ENCODE data around the gene NIN.

Gene NIN

GRCh38 chr14:50812180-50812579, 18.8 kb downstream of the NIN start:
- no peak overlapping the region; the same call in 1 of the 2 replicates for H3K4me3 ChIP-seq (ENCODE audit: low read depth, low read length)
- DNase-seq (ENCODE audit: low read depth): peak; percentile 48
- no peak for TF ChIP-seq CTCF (IDR thresholded peaks at IDR 0.05; ENCODE audit: insufficient read depth, low read depth, low read length, missing control alignments)

- no peak for TF ChIP-seq CTCF (IDR thresholded peaks at IDR 0.05; ENCODE audit: insufficient read depth, low read depth, low read length, missing control alignments)
- H3K4me3 ChIP-seq (ENCODE audit: low read depth, low read length): no peak overlapping the region
- no peak for DNase-seq (ENCODE audit: low read depth)
These were observed 22.9 kb downstream of the NIN start for GRCh38 chr14:50808053-50808452.

- no peak for TF ChIP-seq CTCF (IDR thresholded peaks at IDR 0.05; ENCODE audit: insufficient read depth, low read depth, low read length, missing control alignments)
- DNase-seq (ENCODE audit: low read depth): no peak
These were observed 24.6 kb downstream of the NIN start for GRCh38 chr14:50806241-50806933.

GRCh38 chr14:50805396-50805795, 25.6 kb downstream of the NIN start:
- DNase-seq (ENCODE audit: low read depth): no peak
- H3K4me3 ChIP-seq (ENCODE audit: low read depth, low read length): no peak overlapping the region
- no peak for TF ChIP-seq CTCF (IDR thresholded peaks at IDR 0.05; ENCODE audit: insufficient read depth, low read depth, low read length, missing control alignments)

More at GRCh38 chr14:50806241-50806933, 24.6 kb downstream of the NIN start:
- H3K4me3 ChIP-seq (ENCODE audit: low read depth, low read length): no peak overlapping the region

- no peak for TF ChIP-seq CTCF (IDR thresholded peaks at IDR 0.05; ENCODE audit: insufficient read depth, low read depth, low read length, missing control alignments)
- DNase-seq (ENCODE audit: low read depth): no peak
- H3K4me3 ChIP-seq (ENCODE audit: low read depth, low read length): no peak overlapping the region
These were observed 26.7 kb downstream of the NIN start for GRCh38 chr14:50804181-50804721.

DNA sequence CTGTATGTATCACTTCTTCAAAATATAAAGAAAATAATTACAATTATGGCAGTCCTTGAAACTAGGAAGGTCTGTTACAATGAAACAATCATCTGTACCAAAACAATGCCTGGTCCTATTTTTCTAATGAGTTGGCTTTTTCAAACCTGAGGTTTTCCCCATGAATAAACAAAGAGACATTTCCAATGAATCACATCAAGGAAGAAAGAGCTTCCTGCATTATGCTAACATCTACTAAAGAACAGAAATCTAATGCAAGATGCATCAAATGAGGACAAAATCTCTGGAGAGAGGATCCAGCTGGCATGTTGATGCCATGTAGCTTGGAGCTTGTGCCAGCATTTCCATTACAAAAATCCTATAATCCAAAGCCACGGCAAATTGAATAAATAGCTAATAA, 29.3 kb downstream of the NIN start:
- no peak for DNase-seq (ENCODE audit: low read depth)
- H3K4me3 ChIP-seq (ENCODE audit: low read depth, low read length): no peak overlapping the region
- TF ChIP-seq CTCF (IDR thresholded peaks at IDR 0.05; ENCODE audit: insufficient read depth, low read depth, low read length, missing control alignments): no peak

GRCh38 chr14:50800032-50800431, 30.9 kb downstream of the NIN start:
- H3K4me3 ChIP-seq (ENCODE audit: low read depth, low read length): no peak overlapping the region
- TF ChIP-seq CTCF (IDR thresholded peaks at IDR 0.05; ENCODE audit: insufficient read depth, low read depth, low read length, missing control alignments): no peak
- no peak for DNase-seq (ENCODE audit: low read depth)
